ENCODE data around the gene GRWD1. TPM values are rescaled to one million over a fixed set of nuclear protein-coding genes. Genes with fewer than 3 reads are reported as not detected.

Gene GRWD1
- total and polyA plus RNA-seq, 4 donors: 8.9 to 38.1 (median 21.9) TPM

DNA sequence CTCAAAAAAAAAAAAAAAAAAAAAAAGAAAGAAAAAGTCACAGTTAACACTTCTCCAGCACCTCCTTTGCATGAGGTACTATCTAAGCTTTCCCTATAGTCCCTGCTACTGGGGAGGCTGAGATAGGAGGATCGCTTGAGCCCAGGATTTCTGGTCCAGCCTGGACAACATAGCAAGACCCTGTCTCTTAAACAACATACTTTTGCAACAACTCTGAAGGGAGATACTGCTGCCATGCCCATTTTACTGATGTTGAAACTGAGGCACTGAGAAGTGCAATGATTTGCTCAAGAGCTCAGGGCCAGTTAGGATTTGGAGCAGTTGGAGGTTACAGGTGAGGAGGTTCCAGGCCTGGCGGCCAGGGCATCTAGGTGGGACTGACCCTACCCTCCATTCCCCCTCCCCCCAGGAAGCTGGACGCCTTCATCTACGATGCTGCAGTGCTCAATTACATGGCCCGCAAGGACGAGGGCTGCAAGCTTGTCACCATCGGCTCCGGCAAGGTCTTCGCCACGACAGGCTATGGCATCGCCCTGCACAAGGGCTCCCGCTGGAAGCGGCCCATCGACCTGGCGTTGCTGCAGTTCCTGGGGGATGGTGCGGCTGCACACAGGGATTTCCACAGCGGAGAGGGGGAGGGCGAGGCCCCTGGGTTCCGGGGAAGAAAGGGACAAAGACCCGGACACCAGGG is 4.3 kb upstream of the GRWD1 start:
- Histone ChIP-seq H3K27me3 (ENCODE audit: control insufficient read depth in 3 of 3, insufficient read depth in 3 of 3, low read length in 2 of 3) (peaks cover 4 to 16% (median 11%) of the 10 kb centered on the region in 3 donors), H3K27ac (ENCODE audit: low read depth in 1 of 2, low read length in 1 of 2) (no peak overlapping the region), H3K9me3 (ENCODE audit: control insufficient read depth in 4 of 4, insufficient read depth in 3 of 4, low read length in 3 of 4) (no peaks in the 10 kb centered on the region), H3K4me3 (no peak overlapping the region), H3K4me1 (ENCODE audit: control insufficient read depth in 5 of 5, insufficient read depth in 5 of 5, low read length in 5 of 5) (peaks cover 0 to 17% (median 9%) of the 10 kb centered on the region in 5 donors), H3K36me3 (ENCODE audit: control insufficient read depth in 4 of 4, insufficient read depth in 4 of 4, low read length in 4 of 4) (no peaks in the 10 kb centered on the region), H3K9ac (ENCODE audit: insufficient read depth in 1 of 2, low read length in 2 of 2) (no peak overlapping the region)
- 94 to 97% methylated on average over 20 of the region's 20 CpGs for WGBS, 2 donors
- no peak for DNase-seq
- no peak for ATAC-seq (ENCODE audit: insufficient read depth, low FRiP score)
- TF ChIP-seq, protein P1, sequence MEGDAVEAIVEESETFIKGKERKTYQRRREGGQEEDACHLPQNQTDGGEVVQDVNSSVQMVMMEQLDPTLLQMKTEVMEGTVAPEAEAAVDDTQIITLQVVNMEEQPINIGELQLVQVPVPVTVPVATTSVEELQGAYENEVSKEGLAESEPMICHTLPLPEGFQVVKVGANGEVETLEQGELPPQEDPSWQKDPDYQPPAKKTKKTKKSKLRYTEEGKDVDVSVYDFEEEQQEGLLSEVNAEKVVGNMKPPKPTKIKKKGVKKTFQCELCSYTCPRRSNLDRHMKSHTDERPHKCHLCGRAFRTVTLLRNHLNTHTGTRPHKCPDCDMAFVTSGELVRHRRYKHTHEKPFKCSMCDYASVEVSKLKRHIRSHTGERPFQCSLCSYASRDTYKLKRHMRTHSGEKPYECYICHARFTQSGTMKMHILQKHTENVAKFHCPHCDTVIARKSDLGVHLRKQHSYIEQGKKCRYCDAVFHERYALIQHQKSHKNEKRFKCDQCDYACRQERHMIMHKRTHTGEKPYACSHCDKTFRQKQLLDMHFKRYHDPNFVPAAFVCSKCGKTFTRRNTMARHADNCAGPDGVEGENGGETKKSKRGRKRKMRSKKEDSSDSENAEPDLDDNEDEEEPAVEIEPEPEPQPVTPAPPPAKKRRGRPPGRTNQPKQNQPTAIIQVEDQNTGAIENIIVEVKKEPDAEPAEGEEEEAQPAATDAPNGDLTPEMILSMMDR (IDR thresholded peaks at IDR 0.05; ENCODE audit: control extremely low read depth, extremely low read depth): no peak

DNA sequence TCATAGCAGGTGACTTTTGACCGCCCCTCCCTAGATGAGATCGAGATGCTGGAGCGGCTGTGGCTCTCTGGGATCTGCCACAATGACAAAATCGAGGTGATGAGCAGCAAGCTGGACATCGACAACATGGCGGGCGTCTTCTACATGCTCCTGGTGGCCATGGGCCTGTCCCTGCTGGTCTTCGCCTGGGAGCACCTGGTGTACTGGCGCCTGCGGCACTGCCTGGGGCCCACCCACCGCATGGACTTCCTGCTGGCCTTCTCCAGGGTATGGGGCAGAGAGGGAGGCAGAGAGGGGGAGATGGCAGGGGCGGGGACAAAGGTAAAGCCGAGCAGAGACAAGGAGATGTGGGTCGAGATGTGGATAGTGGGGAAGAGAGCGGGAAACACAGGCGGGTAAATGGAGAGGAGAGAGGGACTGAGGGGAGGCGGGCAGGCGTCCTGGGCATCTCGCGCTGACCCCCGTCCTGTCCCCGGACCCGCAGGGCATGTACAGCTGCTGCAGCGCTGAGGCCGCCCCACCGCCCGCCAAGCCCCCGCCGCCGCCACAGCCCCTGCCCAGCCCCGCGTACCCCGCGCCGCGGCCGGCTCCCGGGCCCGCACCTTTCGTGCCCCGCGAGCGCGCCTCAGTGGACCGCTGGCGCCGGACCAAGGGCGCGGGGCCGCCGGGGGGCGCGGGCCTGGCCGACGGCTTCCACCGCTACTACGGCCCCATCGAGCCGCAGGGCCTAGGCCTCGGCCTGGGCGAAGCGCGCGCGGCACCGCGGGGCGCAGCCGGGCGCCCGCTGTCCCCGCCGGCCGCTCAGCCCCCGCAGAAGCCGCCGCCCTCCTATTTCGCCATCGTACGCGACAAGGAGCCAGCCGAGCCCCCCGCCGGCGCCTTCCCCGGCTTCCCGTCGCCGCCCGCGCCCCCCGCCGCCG is 3.4 kb upstream of the GRWD1 start:
- Histone ChIP-seq H3K4me3 (no peak overlapping the region), H3K9me3 (ENCODE audit: control insufficient read depth in 4 of 4, insufficient read depth in 3 of 4, low read length in 3 of 4) (no peaks in the 10 kb centered on the region), H3K4me1 (ENCODE audit: control insufficient read depth in 5 of 5, insufficient read depth in 5 of 5, low read length in 5 of 5) (peaks cover 0 to 18% (median 9%) of the 10 kb centered on the region in 5 donors), H3K9ac (ENCODE audit: insufficient read depth in 1 of 2, low read length in 2 of 2) (no peak overlapping the region), H3K27ac (ENCODE audit: low read depth in 1 of 2, low read length in 1 of 2) (no peak overlapping the region), H3K36me3 (ENCODE audit: control insufficient read depth in 4 of 4, insufficient read depth in 4 of 4, low read length in 4 of 4) (peaks cover 0 to under 1% (median 0%) of the 10 kb centered on the region in 4 donors), H3K27me3 (ENCODE audit: control insufficient read depth in 3 of 3, insufficient read depth in 3 of 3, low read length in 2 of 3) (peaks cover 4 to 16% (median 11%) of the 10 kb centered on the region in 3 donors)
- peak in 1 of 3 donors; percentile 26 for DNase-seq
- TF ChIP-seq, protein P1 (IDR thresholded peaks at IDR 0.05; ENCODE audit: control extremely low read depth, extremely low read depth): no peak
- WGBS, 2 donors: 34 to 41% methylated on average over 44 to 94 of the region's 94 CpGs
- ATAC-seq (ENCODE audit: insufficient read depth, low FRiP score): no peak

DNA sequence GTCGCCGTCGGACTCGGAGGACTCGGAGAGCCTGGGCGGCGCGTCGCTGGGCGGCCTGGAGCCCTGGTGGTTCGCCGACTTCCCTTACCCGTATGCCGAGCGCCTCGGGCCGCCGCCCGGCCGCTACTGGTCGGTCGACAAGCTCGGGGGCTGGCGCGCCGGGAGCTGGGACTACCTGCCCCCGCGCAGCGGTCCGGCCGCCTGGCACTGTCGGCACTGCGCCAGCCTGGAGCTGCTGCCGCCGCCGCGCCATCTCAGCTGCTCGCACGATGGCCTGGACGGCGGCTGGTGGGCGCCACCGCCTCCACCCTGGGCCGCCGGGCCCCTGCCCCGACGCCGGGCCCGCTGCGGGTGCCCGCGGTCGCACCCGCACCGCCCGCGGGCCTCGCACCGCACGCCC is 2.5 kb upstream of the GRWD1 start:
- H3K9ac ChIP-seq (ENCODE audit: insufficient read depth in 1 of 2, low read length in 2 of 2): no peak overlapping the region
- ATAC-seq (ENCODE audit: insufficient read depth, low FRiP score) (no peak), DNase-seq (peak in 1 of 3 donors; percentile 26)
- no peak overlapping the region for H3K4me3 ChIP-seq
- peaks cover 0 to 18% (median 9%) of the 10 kb centered on the region in 5 donors for H3K4me1 ChIP-seq (ENCODE audit: control insufficient read depth in 5 of 5, insufficient read depth in 5 of 5, low read length in 5 of 5)
- peaks cover 0 to 7% (median 4%) of the 10 kb centered on the region in 4 donors for H3K36me3 ChIP-seq (ENCODE audit: control insufficient read depth in 4 of 4, insufficient read depth in 4 of 4, low read length in 4 of 4)
- H3K27ac ChIP-seq (ENCODE audit: low read depth in 1 of 2, low read length in 1 of 2): no peak overlapping the region
- TF ChIP-seq, protein P1 (IDR thresholded peaks at IDR 0.05; ENCODE audit: control extremely low read depth, extremely low read depth): no peak
- H3K9me3 ChIP-seq (ENCODE audit: control insufficient read depth in 4 of 4, insufficient read depth in 3 of 4, low read length in 3 of 4): no peaks in the 10 kb centered on the region
- H3K27me3 ChIP-seq (ENCODE audit: control insufficient read depth in 3 of 3, insufficient read depth in 3 of 3, low read length in 2 of 3): peaks cover 4 to 16% (median 11%) of the 10 kb centered on the region in 3 donors
- 0 to 4% methylated on average over 14 to 60 of the region's 60 CpGs for WGBS, 2 donors

Data from lung (tissue), 12 donors.